NCI-H1092 treated with DMSO at 0.1 percent for 48 hours (cell line): ENCODE results near the gene FOXK2.
A peak's percentile ranks its signal among the peaks of the same experiment; 100 is the strongest.
"Not testable (repeated sequence)": the region's sequence is repeated elsewhere in the genome, so short reads cannot be mapped to it uniquely, and the experiment has no call there.

Experiments
- DNase-seq: peaks from one replicate; lab custom pipeline; 2025; lab: John Stamatoyannopoulos, UW

Gene FOXK2

GRCh38 chr17:82531431-82531881, 11.9 kb downstream of the FOXK2 start:
- DNase-seq: no peak

DNA sequence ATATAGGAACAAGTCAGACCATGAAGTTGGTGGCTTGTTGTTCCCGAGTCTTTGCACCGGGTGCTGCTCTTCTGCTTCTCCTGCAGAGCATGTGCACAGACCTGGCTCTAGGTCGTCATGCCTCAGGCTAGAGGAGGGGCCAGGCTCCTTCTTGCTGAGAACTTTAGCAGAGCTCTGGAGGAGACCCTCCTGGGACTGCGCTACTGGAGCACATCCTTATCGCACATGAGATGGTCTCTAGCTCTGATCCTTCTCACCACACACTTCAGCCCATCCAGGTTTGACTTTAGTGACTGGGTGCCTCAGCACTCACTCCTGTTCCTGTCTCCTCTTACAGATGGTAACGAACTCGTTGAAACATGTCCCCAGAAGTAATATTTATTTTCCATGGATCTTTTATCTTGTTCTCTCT, 14.9 kb downstream of the FOXK2 start:
- DNase-seq: no peak

DNA sequence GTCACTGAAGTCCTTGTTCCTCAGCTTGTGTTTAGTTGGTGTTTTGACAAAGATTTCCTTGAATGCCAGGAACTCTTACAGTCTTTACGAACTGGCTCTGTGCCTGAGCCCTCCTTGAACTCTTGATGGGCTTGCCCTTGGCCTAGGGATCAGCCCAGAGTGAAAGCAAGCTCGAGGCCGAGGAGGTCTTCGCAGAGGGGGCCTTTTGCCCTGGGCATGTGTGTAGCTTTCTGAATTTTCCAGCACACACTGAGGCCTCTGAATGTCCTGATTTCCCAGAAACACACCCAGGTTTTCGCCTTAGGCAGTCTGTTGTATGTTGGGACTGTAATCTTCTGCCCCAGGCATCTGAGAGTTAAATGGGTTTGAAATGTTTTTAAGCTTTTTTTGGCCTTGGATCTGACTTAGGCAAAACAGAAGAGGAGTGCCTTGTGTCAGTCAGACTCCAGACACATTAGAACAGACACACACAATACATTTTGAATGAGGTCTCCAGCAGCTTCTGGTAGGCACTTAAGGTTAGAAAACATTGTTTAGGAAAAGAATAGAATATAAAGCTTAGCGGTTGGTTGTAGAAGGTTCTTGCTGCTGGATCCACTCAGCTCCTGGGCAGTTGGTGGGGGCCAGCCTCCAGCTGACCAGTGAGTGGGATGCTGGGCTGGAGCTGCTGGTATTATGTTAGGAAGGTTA, 17.1 kb downstream of the FOXK2 start:
- DNase-seq: no peak

- DNase-seq: not testable (repeated sequence)
These were observed 17.7 kb downstream of the FOXK2 start for GRCh38 chr17:82537228-82537627.

- DNase-seq: not testable (repeated sequence)
These were observed 19.5 kb downstream of the FOXK2 start for GRCh38 chr17:82539076-82539475.

- no peak for DNase-seq
These were observed 22.9 kb downstream of the FOXK2 start for GRCh38 chr17:82542439-82542838.

- DNase-seq: no peak
These were observed 25.0 kb downstream of the FOXK2 start for GRCh38 chr17:82544431-82545070.

DNA sequence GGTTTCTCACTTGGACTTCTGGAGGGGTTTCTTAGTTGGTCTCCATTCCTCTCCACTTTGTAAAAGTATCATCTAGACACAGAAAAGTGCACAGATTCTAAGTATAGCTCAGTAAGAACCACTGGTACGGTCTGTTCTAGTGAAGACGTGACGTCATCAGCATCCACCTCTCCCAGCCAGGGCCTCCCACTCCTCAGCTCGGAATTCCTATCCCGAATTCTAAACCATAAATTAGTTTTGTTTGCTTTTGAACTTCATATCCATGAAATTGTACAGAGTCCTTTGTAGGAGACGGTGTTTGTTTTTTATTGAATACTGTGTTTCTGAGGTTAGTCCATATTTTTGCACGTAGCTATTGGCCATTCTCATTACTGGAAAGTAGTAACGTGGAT, 25.5 kb downstream of the FOXK2 start:
- no peak for DNase-seq

DNA sequence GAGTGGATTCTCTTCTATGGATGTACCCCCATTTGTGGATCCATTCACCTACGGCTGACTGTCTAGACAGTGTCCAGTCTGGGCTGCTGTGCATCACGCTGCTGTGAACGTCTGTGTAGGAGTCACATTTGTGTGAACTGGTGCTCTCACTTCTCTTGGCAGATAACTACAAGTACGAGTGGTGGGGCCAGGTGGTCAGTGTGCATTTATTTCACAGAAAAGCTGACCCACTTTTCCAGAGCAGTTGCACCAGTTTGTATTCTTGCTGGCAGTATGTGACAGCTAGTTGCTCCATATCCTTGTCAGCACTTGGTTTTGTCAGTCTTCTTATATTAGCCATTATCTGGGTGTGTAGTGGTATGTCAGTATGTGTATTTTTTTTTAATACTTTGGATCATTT, 28.4 kb downstream of the FOXK2 start:
- DNase-seq: no peak

DNA sequence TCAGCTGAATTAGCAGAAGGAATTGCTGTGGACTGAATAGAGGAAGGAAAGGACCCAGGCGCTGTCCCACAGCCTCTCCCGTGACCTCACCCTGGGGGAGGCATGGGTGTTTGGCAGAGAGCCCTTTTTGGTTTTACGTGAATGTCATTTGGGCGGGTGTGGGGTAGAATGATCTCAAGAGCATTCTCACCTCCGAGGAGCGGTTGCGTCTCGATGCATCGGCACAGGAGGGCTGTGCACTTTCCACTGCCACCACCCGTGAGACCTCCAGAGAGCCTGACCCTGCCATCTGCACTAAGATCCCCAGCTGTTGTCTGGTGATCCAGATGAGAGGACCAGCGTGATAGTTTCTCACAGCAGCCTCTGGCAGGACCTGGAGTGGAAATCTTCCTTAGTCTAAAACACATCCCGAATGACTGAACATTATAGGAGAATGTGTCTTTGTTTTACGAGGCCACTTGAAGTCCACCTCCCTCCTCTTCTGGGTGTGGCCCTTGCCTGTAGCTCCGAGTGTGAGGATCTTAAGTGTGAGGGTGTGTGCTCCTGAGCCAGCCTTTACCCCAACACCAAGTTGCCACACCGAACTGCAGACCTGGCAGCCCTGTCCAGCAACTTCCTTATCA, 29.3 kb downstream of the FOXK2 start:
- DNase-seq: no peak

- peak; percentile 44 for DNase-seq
These were observed 32.4 kb downstream of the FOXK2 start for GRCh38 chr17:82551779-82552457.

GRCh38 chr17:82552580-82552979, 33.0 kb downstream of the FOXK2 start:
- no peak for DNase-seq

DNA sequence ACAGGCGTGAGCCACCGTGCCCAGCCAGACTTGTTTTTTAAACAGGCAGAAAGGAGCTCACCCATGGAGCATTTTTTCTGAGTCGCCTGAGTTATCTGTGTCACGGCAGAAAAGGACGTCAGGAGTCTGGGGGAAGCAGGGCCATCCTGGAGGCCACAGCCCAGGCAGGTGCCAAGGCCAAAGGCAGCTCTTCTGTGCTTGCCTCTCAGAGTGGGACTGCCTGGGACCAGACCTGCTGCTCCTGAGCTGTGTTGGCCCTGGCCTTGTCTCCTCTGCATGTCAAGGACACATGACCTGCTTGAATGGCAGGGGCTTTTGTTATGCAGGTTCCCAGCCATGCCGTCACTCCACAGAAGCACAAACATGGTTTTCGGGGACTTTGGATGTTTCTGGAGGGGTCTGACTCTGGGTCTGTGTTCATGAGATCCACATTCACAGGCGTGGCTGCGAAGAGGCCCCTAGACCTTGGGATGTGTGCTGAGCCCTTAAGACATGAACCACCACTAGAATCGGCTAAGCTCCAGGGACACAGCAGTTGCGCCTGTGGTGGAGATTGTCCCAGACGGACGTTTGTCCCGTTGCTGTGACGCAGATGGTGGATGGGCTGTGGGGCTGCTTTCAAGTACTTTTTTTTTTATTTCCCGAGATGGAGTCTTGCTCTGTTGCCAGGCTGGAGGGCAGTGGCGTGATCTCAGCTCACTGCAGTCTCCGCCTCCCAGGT, 33.8 kb downstream of the FOXK2 start:
- no peak for DNase-seq

DNA sequence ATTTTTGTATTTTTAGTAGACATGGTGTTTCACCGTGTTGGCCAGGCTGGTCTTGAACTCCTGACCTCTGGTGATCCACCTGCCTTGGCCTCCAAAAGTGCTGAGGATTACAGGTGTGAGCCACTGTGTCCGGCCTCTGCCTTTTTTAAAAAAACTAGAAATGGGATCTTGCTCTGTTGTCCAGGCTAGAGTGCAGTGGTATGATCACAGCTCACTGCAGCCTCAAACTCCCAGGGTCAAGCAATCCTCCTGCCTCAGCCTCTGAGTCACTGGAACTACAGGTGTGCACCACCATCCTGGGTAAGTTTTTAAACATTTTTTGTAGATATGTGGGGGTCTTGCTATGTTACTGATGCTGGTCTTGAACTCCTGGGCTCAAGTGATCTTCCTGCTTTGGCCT, 38.0 kb downstream of the FOXK2 start:
- DNase-seq: not testable (repeated sequence)

DNA sequence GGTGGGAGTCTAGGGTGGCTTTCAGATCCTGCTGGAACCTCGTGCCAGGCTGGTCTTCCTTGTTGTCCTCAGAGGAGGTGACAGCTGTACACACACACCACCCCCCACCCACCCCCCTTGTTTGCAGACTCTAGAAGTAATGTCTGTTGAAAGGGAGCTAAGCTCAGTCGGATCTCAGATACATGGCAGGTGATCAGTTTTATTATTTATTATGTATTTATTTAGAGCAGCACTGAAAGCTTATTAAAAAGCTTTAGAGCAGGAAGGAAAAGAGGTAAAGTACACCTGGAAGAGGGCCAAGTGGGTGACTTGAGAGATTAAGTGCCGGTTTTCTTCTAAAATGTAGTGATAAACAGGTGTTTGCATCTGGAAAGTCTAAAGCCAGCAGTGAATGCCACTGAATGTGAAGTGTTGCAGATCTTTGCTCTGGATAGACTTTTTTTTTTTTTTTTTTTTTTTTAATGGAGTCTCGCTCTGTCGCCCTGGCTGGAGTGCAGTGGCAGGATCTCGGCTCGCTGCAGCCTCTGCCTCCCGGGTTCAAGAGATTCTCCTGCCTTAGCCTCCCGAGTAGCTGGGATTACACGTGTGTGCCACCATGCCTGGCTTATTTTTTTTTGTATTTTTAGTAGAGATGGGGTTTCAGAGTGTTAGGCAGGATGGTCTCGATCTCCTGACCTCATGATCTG, 40.2 kb downstream of the FOXK2 start:
- peak; percentile 95 for DNase-seq

- DNase-seq: no peak
These were observed 40.7 kb downstream of the FOXK2 start for GRCh38 chr17:82560252-82560642.

GRCh38 chr17:82560802-82561428, 41.4 kb downstream of the FOXK2 start:
- DNase-seq: no peak

DNA sequence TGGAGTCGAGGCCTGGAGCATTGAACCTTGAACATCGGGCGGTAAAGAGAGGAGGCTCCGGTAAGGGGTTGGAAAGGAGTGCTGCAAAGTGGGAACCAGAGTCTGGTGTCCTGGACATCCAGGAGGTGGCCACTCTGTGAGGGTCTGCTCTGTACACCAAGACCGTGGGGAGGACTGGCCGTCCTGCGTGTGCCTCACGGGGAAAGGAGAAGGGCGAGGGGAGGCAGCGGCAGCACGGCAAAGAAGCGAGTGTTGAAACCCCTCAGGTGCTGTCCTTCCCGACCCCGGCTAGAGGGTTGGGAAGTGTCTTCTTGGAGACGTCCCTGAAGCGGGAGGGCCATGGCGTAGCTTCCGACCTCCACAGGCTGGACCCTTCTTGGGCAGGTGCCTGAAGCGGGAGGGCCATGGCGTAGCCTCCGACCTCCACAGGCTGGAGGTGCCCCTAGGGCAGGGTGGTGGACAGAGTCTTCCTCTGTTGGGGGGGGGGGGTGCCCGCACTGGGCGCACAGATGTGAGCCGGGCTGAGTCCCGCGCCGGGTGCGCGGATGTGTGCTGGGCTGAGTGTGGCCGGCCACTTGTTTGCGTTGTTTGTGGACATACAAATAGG, 42.0 kb downstream of the FOXK2 start:
- no peak for DNase-seq

DNA sequence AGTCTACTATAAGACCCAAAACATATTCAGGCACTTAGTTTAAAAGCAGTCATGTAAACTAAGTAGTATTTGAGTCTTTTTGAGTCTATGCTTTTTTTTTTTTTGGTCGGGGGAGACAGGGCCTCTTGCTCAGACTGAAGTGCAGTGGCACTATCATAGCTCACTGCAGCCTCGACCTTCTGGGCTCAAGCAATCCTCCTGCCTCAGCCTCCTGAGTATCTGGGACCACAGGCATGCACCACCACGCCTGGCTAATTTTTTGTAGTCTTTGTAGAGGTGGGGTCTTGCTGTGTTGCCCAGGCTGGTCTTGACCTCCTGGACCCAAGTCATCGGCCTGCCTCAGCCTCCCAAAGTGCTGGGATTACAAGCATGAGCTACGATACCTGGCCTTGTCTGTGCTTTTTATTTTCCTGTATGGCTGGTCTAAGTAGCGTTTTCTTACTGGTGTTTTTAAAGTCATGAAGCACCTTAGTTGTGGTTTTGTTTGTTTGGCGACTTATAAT, 43.2 kb downstream of the FOXK2 start:
- not testable (repeated sequence) for DNase-seq

DNA sequence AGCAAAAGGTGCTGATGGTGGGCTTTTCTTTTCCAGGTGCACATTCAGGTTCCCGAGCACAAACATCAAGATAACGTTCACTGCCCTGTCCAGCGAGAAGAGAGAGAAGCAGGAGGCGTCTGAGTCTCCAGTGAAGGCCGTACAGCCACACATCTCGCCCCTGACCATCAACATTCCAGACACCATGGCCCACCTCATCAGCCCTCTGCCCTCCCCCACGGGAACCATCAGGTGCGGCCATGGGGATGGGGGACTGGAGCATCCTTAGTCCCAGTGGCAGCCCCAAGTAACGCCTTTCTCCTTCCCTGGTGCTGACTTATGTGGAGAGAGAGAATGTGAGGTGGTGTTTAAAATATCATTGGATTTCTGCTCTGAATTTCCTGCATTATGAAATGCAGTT, 43.8 kb downstream of the FOXK2 start:
- DNase-seq: no peak
